Measurements from ENCODE around the gene GALNT10.

The GALNT10 gene

GRCh38 chr5:154370813-154371212 lies 180.3 kb downstream of the GALNT10 start:
- no peak for DNase-seq (ENCODE audit: insufficient read length, low spot score)
- FAIRE-seq, result no peak

- FAIRE-seq (no peak), DNase-seq (ENCODE audit: insufficient read length, low spot score) (no peak)
Measured at GRCh38 chr5:154371687-154372086, 181.2 kb downstream of the GALNT10 start.

- FAIRE-seq (no peak), DNase-seq (ENCODE audit: insufficient read length, low spot score) (no peak)
Measured at GRCh38 chr5:154372661-154373060, 182.1 kb downstream of the GALNT10 start.

GRCh38 chr5:154373326-154373725 lies 182.8 kb downstream of the GALNT10 start:
- FAIRE-seq (no peak), DNase-seq (ENCODE audit: insufficient read length, low spot score) (no peak)

- FAIRE-seq, result no peak
- no peak for DNase-seq (ENCODE audit: insufficient read length, low spot score)
Measured at GRCh38 chr5:154373729-154374179, 183.2 kb downstream of the GALNT10 start.

- DNase-seq (ENCODE audit: insufficient read length, low spot score) (no peak), FAIRE-seq (no peak)
Measured at GRCh38 chr5:154374264-154374663, 183.7 kb downstream of the GALNT10 start.

GRCh38 chr5:154375329-154376008 lies 184.9 kb downstream of the GALNT10 start:
- DNase-seq (ENCODE audit: insufficient read length, low spot score) (no peak), FAIRE-seq (no peak)

GRCh38 chr5:154376481-154376880 lies 185.9 kb downstream of the GALNT10 start:
- FAIRE-seq (no peak), DNase-seq (ENCODE audit: insufficient read length, low spot score) (no peak)

GRCh38 chr5:154377754-154378533 lies 187.4 kb downstream of the GALNT10 start:
- FAIRE-seq, result no peak
- DNase-seq (ENCODE audit: insufficient read length, low spot score), result no peak

GRCh38 chr5:154380263-154380662 lies 189.7 kb downstream of the GALNT10 start:
- FAIRE-seq (no peak), DNase-seq (ENCODE audit: insufficient read length, low spot score) (no peak)

- FAIRE-seq, result peak; percentile 100
- peak; percentile 76 for DNase-seq (ENCODE audit: insufficient read length, low spot score)
Measured at GRCh38 chr5:154384480-154385235, 194.1 kb downstream of the GALNT10 start.

GRCh38 chr5:154385236-154385512 lies 194.6 kb downstream of the GALNT10 start:
- FAIRE-seq, result no peak

GRCh38 chr5:154386952-154387629 lies 196.6 kb downstream of the GALNT10 start:
- no peak for FAIRE-seq
- no peak for DNase-seq (ENCODE audit: insufficient read length, low spot score)

More at GRCh38 chr5:154385236-154385512, 194.6 kb downstream of the GALNT10 start:
- DNase-seq (ENCODE audit: insufficient read length, low spot score), result no peak

- DNase-seq (ENCODE audit: insufficient read length, low spot score) (no peak), FAIRE-seq (no peak)
Measured at GRCh38 chr5:154388842-154389241, 198.3 kb downstream of the GALNT10 start.

GRCh38 chr5:154390096-154390495 lies 199.6 kb downstream of the GALNT10 start:
- FAIRE-seq, result no peak
- no peak for DNase-seq (ENCODE audit: insufficient read length, low spot score)

- FAIRE-seq (no peak), DNase-seq (ENCODE audit: insufficient read length, low spot score) (no peak)
Measured at GRCh38 chr5:154390746-154391359, 200.3 kb downstream of the GALNT10 start.

GRCh38 chr5:154391788-154392187 lies 201.3 kb downstream of the GALNT10 start:
- DNase-seq (ENCODE audit: insufficient read length, low spot score) (no peak), FAIRE-seq (no peak)

- no peak for FAIRE-seq
- DNase-seq (ENCODE audit: insufficient read length, low spot score), result no peak
Measured at GRCh38 chr5:154393850-154394249, 203.3 kb downstream of the GALNT10 start.

- DNase-seq (ENCODE audit: insufficient read length, low spot score) (no peak), FAIRE-seq (no peak)
Measured at GRCh38 chr5:154394307-154394706, 203.8 kb downstream of the GALNT10 start.

GRCh38 chr5:154395407-154396106 lies 205.0 kb downstream of the GALNT10 start:
- DNase-seq (ENCODE audit: insufficient read length, low spot score), result no peak
- FAIRE-seq, result peak; percentile 51

All from GM19239 (cell line).